ENCODE results near the gene SNN.

SNN gene

DNA sequence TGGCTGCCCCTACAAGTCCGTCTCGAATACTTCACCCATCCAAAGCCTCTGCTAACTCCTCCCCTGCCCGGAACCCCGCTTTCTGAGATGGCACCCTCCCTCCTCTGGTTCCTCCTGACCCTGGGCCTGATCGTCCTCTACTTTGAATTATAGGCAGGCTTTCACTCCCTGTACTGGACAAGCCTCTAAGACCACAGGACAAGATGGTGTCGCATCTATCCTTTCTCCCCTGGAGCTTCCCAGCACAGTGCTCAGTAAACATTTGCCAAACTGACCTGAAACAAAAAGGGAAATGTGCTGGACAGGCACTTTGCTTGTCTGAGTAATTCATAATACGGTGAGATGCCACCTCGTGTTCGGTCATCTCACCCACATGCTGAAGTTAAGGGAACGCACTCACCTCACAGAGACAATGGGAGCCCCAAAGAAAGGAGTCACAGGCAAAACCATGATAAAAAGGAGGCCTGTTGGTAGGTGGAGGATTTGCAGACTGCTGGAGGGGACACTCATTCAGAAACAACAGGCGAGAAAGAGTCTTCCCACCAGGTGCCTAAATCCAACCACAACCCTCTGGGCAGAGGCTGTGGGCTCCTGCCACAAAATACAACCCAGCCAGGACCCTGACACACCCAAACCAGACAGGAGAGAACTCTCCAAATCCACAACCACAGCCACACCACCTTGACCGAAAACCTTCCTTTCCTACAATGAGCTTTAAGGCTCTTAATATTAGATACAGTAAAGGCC lies 28.2 kb downstream of the SNN start:
- H3K4me3 ChIP-seq (ENCODE audit: low read depth, low read length) = no peak overlapping the region

DNA sequence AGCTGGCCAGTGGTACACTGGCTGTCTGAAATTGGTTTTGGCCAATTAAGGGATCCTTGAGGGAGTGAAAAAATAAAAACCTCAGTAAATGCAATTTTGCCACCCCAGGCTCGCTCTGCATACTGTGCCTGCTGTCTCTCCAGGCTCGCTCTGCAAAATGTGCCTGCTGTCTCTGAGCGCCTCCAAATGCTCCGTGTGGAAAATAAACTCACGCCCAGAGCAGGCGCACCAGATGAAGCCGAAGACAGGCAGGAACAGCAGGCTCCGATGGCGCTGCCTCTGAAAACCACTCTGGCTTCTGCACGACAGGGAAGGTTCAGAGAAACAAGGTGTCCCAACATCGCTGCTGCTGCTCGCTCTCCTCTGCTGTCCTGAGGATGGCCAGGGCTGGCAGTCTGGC lies 29.1 kb downstream of the SNN start:
- no peak overlapping the region for H3K4me3 ChIP-seq (ENCODE audit: low read depth, low read length)

DNA sequence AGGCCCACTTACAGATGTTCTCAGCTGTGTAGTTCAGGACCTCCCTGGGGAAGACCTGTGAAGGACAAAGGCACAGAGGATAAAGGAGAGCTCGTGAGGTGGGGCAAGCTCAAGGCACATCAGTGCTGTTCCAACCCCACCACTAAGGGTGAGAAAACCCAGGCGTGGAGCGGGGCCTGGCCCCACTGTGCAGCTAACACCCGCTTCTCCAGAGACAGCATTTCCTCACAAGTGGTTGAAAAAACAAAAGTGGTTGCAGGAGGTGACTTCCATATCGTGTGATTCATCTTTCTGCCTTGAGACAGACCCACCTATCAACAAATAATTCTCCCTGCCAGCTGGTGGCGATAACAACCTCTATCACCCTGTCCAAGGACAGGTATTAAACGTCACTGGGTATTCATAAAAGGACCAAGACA lies 30.0 kb downstream of the SNN start:
- H3K4me3 ChIP-seq (ENCODE audit: low read depth, low read length) = no peak overlapping the region

DNA sequence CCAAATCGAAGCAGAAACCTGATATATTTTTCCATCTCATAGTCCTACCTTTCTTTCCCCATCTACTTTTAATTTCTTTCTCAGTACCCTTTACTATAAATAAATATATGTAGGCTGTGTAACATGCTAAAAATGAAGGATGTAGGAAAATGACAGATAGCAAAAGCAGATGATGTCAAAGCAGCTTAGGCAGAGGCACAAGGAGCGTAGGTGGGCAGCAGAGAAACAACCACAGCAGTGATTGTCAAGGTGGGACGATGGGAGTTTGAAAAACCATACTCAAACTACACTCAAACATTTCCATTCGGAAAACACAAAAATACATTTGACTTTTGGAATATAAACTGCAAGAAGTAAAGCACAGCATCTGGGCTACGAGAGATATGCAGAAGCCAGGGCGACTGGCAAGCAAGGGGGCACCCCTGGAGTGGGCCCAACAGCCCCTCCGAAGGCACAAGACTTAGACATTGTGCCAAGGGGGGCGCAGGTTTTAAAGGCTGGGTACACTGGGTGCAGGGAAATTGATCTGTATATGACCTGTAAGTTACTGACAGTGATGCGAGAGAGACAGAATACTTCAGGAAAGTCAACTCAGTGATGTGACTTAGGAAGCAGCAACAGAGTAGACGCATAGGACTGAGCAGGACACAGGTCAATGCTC lies 31.1 kb downstream of the SNN start:
- H3K4me3 ChIP-seq (ENCODE audit: low read depth, low read length) = no peak overlapping the region

DNA sequence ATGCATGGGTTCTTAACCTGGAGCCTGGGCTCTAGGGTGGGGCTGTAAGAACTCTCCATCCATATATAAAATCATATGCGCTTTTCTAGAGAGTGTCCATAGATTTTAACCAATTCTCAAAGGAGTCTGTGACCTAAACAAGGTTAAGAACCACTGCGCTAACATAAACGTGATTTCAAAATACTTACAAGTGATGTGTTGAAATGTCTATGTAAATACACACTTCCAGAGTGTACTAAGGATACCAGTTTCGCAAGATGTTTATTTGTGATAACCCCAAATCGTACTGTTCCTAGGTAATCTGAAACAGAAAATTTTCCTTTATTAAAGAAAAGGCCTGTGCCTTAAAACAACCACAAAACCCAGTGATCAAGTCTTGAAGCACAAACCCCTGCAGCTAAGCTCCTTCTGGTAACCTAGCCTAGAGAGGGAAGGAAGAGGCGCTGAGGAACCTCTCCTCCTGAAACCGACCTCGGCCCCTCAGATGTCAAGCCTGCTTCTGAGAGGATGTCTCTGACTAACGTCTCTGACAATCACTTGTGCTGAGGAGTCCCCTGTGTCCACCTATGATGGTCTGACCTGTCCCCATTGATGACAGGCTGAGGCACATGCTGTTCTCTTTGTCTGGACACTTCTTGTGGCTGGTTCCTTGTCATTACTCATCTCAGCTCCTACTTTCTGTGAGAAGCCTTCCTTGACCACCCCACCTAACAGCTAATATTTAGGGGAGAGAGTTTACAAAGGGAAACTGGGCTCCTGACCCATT lies 32.2 kb downstream of the SNN start:
- H3K4me3 ChIP-seq (ENCODE audit: low read depth, low read length) = no peak overlapping the region

DNA sequence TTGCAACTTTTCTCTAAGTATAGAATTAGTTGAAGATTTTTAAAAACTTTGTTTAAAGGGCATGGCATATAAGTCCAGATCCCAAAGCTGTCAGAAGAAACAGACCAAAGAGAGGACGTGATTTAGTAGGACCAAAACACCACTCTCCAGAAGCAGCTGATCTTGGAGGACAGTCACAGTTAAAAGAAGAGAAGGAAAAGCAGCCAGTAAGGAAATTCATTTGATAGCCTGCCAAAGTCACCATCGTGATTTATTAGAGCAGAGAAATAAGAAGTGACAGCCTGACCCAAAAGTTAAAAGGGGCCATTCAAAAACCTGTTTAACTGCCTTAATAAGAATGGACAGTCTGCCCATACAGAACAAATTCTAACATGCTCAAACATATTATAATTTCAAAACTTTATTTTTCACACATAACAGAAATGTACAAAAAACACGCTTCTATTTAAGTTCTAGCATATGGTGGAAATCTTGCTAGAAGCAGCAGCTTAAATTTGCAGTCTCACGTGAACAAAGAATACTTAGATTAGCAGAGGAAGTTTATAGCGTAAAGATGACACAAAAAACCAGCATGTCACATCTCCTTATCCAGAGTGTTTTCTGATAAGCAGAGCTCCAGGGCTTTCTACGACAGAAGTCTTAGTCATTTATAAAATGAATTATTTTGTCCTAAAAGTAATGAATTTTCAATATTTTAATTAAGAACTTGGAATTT lies 37.2 kb downstream of the SNN start:
- no peak overlapping the region for H3K4me3 ChIP-seq (ENCODE audit: low read depth, low read length)

DNA sequence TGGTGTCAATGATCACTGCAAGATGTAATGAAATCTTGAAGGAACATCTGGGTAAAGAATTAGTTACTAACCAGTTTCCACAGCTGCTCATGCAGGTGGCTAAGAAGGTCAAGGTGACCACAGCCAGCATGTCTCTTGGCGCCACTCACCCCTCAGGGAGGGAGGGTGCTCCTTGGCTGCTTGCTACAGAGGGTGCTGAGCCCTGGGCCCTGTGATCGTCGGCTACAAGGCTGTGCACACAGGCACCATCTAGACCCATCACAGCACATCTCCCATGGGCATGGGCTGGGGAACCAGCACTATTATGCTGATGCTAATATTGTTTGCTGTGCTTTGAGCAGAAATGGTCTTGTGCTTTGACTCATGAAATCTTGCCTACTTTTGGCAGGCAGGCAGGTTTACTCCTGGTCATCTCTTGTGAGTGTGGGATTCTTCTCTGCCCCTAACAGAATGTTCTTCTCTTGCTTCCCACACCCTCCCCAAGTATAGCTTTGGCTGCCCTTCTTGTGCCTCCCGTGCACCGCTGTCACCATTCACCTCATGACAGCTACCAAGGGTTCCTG lies 38.0 kb downstream of the SNN start:
- H3K4me3 ChIP-seq (ENCODE audit: low read depth, low read length) = no peak overlapping the region

DNA sequence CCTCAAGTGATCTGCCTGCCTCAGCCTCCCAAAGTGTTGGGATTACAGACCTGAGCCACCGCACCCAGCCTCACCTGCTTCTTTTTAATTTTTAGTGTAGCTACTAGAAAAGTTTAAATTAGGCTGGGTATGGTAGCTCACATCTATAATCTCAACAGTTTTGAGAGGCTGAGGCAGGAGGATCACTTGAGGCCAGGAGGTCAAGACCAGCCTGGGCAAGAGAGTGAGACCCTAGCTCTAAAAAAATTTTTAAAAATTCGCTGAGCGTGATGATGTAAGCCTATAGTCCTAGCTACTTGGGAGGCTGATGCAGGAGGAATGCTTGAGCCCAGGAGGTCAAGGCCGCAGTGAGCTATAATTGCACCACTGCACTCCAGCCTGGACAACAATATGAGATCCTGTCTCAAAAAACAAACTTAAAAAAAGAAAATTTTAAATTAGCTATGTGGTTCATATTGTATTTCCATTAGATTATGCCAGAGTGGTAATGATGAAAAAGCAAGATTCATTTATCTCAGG lies 39.5 kb downstream of the SNN start:
- H3K4me3 ChIP-seq (ENCODE audit: low read depth, low read length) = no peak overlapping the region

DNA sequence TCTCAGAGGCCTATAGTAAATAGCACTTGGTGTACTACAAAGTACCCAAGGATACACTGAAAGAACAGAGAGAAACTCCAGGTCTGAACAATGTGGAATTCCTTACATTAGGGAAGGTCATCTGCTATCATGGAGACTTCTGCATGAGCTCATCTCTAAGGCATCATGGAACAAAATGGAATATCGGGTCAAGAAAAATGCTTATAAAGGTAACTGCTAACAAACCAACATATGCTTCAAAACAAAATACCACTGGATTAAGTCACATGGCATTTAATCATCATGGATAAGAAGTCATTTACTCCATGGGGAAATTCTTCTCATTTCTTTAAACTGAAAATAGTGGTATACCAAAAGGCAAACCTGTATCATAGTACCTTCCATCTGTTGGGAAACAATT lies 40.2 kb downstream of the SNN start:
- H3K4me3 ChIP-seq (ENCODE audit: low read depth, low read length) = no peak overlapping the region

DNA sequence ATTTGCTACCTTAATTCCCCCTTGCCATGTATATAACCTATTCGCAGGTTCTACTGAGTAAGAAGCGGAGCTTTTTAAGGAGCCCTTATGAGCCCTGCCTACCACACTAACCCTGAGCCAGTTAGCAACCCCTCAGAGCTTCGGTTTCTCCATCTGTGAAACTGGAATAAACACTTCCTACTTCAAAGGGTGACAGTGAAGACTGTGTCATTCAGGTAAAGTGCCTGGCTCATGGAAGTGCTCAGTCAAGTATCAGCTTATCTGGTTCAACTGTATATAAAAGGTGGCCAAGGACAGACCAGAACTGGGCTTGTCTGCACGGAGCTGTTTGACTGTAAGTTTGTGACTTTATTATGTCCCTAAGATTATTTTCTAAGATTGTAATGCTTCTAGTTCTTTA lies 43.4 kb downstream of the SNN start:
- H3K4me3 ChIP-seq (ENCODE audit: low read depth, low read length) = no peak overlapping the region

DNA sequence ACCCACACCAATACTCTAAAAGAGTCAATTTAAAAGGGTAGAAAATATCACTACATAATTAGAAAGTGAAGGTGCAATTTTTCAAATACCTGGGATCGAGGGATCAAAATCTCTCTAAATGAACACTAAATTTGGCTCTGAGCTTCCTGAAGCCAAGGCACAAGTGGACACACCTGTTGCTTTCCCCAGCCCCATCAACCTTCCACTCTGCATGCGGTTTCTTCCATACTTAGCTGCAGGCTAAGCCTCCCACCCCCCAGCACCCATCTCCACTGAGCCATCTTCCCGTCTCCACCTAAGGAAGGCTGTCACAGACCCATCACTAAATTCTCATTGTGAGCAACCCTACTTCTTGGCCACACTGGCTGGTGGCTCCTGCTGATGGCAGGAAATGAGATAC lies 43.9 kb downstream of the SNN start:
- H3K4me3 ChIP-seq (ENCODE audit: low read depth, low read length) = no peak overlapping the region

DNA sequence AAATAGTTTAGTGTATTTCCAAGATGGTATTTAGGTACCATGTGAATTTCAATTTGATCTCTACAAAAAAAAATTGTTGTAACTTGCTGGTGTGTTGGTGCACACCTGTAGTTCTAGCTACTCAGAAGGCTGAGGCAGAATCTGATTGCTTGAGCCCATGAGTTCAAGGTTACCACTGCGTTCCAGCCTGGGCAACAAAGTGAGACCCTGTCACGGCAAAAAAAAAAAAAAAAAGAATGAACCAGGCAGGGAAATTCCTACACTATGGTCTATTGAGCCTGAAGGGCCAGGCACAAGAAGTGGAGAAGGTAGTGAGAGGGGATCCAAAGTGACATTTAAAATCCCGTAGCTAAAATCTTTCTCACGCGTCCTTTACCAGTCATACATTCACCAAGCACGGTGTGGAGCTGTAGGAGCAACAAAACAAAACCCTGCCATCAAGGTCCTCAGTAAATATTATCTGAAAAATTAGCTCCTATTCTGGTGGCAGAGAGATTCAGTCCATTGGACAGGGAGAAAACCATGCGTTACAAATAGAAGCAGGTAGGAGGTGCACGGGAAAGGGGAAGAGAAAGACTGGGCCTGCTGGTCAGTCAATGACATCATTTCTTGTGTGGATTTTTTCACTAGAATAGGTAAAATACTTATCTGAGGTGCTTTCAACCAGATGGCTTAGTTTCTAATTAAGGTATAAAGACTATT lies 47.1 kb downstream of the SNN start:
- H3K4me3 ChIP-seq (ENCODE audit: low read depth, low read length) = no peak overlapping the region

DNA sequence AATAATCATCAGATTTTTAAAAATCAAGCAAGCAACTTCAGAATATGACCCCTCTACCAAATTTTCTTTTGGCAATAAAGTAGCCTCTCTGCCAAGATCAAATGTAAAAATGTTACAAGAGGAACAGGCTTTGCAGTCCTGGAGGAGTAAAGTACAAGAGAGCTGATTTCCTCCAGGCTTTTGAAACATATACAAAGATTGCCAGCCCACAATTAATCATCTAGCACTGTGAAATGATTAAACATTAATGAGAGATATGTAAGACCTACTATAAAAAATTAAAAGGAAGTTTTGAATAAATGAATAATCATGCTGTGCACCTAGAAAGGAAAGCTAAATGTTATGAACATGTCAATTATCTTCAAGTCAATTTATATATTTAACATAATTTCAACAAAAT lies 48.1 kb downstream of the SNN start:
- H3K4me3 ChIP-seq (ENCODE audit: low read depth, low read length) = no peak overlapping the region

DNA sequence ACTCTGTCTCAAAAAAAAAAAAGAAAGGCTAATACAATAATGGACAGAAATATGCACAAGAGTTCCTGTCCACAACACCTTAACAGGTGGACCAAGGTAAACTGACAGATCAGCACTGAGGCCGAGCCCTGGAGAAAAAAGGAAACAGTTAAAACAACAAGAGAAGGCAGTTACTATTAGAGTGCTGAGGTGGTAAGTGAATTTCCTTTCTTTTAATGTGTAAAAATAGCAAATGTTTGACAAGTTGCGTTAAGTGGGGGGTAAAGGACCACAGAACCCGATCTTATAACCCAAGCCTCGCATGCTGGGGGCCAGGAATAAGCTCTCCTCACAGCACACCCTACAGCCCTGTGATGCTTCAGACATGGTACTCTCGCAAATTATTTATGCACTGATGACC lies 49.6 kb downstream of the SNN start:
- H3K4me3 ChIP-seq (ENCODE audit: low read depth, low read length) = no peak overlapping the region

DNA sequence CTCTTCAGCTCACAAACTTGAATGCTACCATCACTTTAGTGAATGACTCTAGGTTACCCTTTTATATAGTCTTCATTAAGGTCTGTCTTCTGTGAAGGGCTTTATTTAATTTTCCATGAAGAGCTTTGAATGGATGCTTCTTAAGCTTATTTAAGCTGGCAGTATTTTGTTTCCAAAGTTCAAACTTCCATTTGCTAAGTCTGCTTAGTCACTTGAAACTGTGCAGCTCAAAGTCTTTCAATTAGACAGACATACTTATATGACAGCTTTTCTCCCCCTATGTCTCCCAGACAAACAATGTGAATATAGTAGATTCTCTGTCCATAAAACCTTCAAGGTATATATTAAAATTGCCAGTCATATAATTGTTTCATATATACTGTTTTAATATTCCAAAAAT lies 50.9 kb downstream of the SNN start:
- no peak overlapping the region for H3K4me3 ChIP-seq (ENCODE audit: low read depth, low read length)

DNA sequence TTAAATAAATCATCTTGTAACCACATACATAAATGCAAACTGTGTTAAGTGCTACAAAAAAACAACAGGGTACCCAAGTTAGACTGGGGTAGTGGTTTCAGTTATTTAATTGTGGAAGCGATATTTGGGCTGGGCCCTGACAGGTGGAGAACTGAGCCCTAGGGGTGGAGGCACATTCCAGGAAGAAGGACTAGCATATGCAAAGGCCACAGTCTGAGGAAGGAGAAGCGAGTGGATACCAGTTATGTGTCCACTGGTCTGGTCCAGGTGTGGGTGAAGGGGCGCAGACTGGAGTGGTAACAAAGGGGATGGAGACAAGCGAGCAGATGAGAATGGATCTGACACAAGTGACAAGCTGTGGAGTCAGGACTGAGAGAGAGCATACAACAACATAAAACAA lies 51.5 kb downstream of the SNN start:
- no peak overlapping the region for H3K4me3 ChIP-seq (ENCODE audit: low read depth, low read length)

DNA sequence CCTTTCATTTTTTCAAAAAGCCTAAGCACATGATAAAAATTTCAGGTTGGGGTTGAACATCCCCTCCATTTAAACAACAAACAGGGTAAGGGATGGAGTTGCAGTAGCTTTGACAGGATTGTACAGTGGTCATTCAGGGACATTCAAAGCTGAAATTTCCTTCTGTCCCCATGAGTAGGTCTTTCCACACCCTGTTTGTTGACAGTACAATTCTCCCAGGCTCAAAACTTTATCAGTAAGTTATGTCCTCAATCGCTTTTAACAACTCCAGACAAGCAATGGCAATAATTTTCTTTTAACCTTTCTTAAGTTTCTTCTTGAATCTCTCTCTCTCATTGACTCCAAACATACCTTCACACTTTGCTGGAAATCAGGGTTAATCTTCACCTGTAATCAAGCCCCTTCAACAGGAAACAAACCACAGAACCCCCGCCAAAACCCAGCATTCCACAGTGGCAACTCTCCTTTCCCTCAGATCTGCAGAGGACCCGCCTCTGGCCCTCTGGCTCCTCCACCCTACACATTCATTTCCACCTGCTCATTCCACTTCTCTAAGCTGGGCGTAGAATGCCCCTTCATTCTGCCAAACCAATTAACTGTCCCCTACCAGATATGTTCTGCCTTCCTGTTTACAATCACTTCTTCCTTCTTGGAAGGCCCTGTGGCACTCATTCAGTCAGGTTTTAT lies 53.7 kb downstream of the SNN start:
- no peak overlapping the region for H3K4me3 ChIP-seq (ENCODE audit: low read depth, low read length)

DNA sequence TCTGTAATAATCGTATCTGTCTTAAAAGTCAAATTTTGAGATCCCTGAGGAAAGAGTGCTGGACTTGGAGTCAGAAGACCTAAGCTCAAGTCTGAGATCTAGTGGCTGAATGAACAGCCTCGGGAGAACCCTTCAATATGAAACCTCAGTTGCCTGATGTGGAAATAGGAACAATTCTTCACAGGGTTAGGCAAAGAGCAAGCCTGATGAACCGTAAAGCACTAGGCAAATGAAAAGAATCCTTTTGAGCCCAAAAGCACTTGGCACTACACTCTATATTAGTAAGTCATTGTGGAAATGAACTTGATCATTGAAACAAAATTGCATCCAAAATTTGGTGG lies 54.2 kb downstream of the SNN start:
- H3K4me3 ChIP-seq (ENCODE audit: low read depth, low read length) = no peak overlapping the region

DNA sequence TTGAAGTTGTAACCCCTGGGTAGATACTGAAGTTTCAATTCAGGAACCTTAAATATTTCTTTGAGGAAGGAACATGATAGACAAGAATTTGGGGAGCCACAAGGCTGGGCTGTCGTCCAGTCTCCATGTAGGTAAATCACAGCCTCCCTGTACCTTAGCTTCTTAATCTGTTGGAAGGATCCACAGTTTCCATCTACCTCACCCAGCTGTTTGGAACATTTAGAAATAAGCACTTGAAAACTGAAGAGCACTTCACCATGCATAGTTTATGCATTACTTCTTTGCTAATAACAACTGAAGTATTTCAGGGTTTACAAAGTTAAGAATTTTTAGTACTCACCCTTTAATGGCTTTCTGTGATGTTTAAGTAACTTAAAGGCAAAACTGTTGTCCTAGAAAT lies 57.2 kb downstream of the SNN start:
- H3K4me3 ChIP-seq (ENCODE audit: low read depth, low read length) = no peak overlapping the region

DNA sequence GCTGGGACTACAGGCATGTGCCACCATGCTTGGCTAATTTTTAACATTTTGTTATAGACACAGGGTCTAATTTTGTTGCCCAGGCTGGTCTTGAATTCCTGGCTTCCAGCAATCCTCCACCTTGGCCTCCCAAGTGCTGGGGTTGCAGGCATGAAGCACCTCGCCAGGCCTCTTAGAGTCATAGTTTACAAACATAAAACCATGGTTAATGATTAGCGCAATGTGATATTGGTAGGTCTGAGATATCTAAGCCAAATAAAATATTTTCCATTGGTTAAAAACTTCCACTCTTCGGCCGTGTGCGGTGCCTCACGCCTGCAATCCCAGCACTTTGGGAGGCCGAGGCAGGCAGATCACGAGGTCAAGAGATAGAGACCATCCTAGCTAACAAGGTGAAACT lies 57.8 kb downstream of the SNN start:
- H3K4me3 ChIP-seq (ENCODE audit: low read depth, low read length) = no peak overlapping the region
